Right atrium auricular region (tissue), 2 donors: ENCODE results near the gene MAP6D1. TPM values are rescaled to one million over a fixed set of nuclear protein-coding genes. Genes with fewer than 3 reads are reported as not detected.
"Not testable (repeated sequence)": the region's sequence is repeated elsewhere in the genome, so short reads cannot be mapped to it uniquely, and the experiment has no call there.

ENCODE experiments used
- DNase-seq: peaks from one replicate; pipeline ENCODE4 v3.0.0-alpha.2; 2019; ENCODE audit warnings: low spot score
- H3K27ac ChIP-seq, 2 donors: fragments of 200-600 bp; sonication (generic); 1 replicate in 1 of 2; 2 replicates in 1 of 2; pipeline ENCODE4 v1.5.1; 2016 to 2019
- H3K27me3 ChIP-seq, 2 donors: fragments of 200-600 bp; sonication (generic); one replicate each; pipeline versions ENCODE4 v1.5.1 to v1.6.0; 2017 to 2019
- H3K36me3 ChIP-seq: fragments of 200-600 bp; sonication (generic); one replicate; pipeline ENCODE4 v1.5.1; 2016
- H3K4me1 ChIP-seq, 2 donors: fragments of 200-600 bp; sonication (generic); one replicate each; pipeline versions ENCODE4 v1.5.1 to v1.6.0; 2017 to 2019
- H3K4me3 ChIP-seq, 2 donors: fragments of 200-600 bp; sonication (generic); 1 replicate in 1 of 2; 2 replicates in 1 of 2; pipeline ENCODE4 v1.5.1; 2017 to 2019; ENCODE audit warnings: mild to moderate bottlenecking in 1 of 2, moderate library complexity in 1 of 2
- H3K9me3 ChIP-seq, 2 donors: fragments of 200-600 bp; sonication (generic); one replicate each; pipeline ENCODE4 v1.5.1; 2019
- total RNA-seq, 2 donors: library from RNA; depleted of rRNA; stranded (reverse); fragments of >200 nt; gene quantifications; one replicate each; pipeline ENCODE4 v1.1.0, GENCODE V29; 2016
- TF ChIP-seq, protein P1 (sequence below), 2 donors: fragments of 200-600 bp; sonication (generic); IDR thresholded peaks; one replicate each; pipeline ENCODE4 v1.5.1; 2019; ENCODE audit warnings: antibody characterized with exemption in 2 of 2

Gene MAP6D1
- total RNA-seq, 2 donors from 2014 or later: 0.79 to 9.6 TPM

GRCh38 chr3:183782576-183783276 is 42.7 kb downstream of the MAP6D1 start:
- no peaks in the 10 kb centered on the region for H3K27me3 ChIP-seq
- no peak overlapping the region for H3K27ac ChIP-seq
- TF ChIP-seq, protein P1, sequence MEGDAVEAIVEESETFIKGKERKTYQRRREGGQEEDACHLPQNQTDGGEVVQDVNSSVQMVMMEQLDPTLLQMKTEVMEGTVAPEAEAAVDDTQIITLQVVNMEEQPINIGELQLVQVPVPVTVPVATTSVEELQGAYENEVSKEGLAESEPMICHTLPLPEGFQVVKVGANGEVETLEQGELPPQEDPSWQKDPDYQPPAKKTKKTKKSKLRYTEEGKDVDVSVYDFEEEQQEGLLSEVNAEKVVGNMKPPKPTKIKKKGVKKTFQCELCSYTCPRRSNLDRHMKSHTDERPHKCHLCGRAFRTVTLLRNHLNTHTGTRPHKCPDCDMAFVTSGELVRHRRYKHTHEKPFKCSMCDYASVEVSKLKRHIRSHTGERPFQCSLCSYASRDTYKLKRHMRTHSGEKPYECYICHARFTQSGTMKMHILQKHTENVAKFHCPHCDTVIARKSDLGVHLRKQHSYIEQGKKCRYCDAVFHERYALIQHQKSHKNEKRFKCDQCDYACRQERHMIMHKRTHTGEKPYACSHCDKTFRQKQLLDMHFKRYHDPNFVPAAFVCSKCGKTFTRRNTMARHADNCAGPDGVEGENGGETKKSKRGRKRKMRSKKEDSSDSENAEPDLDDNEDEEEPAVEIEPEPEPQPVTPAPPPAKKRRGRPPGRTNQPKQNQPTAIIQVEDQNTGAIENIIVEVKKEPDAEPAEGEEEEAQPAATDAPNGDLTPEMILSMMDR (IDR thresholded peaks at IDR 0.05): no peak
- H3K36me3 ChIP-seq: peaks cover 60% of the 10 kb centered on the region
- no peak overlapping the region for H3K4me3 ChIP-seq
- peaks cover 0 to 17% of the 10 kb centered on the region in 2 donors for H3K4me1 ChIP-seq
- DNase-seq: no peak
- H3K9me3 ChIP-seq: no peaks in the 10 kb centered on the region

- Histone ChIP-seq H3K9me3 (no peaks in the 10 kb centered on the region), H3K4me1 (peaks cover 0 to 17% of the 10 kb centered on the region in 2 donors), H3K27me3 (no peaks in the 10 kb centered on the region), H3K4me3 (no peak overlapping the region), H3K27ac (no peak overlapping the region), H3K36me3 (peaks cover 59% of the 10 kb centered on the region)
- TF ChIP-seq, protein P1 (IDR thresholded peaks at IDR 0.05): no peak
- no peak for DNase-seq
These were observed 44.1 kb downstream of the MAP6D1 start for GRCh38 chr3:183781246-183781645.

DNA sequence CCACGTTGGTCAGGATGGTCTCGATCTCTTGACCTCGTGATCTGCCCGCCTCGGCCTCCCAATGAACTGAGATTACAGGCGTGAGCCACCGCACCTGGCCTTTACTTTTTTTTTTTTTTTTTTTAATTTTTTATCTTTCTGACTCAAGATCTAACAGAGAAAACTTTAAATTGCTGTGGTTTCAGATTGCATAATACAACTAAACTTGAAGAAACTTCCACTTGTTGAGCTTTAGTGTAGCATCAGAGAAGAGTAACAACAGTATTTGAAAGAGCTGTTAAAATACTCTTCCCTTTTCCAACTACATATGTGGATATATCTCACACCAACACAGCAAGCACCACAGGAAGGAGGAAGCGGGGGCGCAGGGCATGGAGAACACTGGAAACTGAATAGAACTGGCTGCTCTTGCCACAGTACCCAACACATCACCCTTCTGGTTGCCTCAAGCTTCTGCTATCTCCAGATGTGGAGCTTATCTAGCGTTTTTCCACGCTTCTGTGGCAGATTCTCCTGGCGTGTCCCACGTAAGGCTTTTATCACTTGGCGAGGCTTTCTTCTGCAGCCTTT is 45.4 kb downstream of the MAP6D1 start:
- peaks cover 0 to 25% of the 10 kb centered on the region in 2 donors for H3K4me1 ChIP-seq
- TF ChIP-seq, protein P1 (IDR thresholded peaks at IDR 0.05): no peak
- no peaks in the 10 kb centered on the region for H3K9me3 ChIP-seq
- H3K36me3 ChIP-seq: peaks cover 62% of the 10 kb centered on the region
- H3K27me3 ChIP-seq: no peaks in the 10 kb centered on the region
- H3K27ac ChIP-seq: no peak overlapping the region
- no peak overlapping the region for H3K4me3 ChIP-seq
- no peak for DNase-seq

DNA sequence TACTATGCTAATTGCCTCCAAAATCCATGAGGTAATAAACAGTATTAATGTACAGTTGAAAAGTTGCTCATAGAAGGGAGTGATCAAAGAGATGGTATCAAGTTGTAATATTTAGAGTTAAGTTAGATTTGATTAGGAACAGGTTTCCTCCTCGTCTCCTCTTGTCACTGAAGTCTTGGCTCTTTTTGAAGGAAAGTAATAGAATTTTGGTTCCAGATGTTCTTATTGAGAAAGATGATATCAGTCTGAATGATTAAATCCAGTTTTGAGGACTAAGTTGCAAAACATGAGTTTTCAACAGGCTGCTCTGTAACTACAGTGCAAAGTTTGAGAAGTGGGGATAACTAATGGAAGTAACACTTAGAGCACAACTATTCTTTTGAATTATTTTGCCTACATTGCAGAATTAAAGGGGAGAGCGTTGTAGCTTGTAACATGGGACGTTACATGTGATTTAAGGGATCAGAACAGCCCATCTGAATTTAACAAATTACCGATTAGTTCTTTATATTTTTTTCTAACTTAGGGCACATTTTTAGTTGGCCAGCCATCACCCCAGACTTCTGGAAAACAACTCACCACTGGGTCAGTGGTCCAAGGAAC is 48.3 kb downstream of the MAP6D1 start:
- H3K4me1 ChIP-seq: peaks cover 0 to 8% of the 10 kb centered on the region in 2 donors
- H3K36me3 ChIP-seq: peaks cover 70% of the 10 kb centered on the region
- H3K9me3 ChIP-seq: no peaks in the 10 kb centered on the region
- TF ChIP-seq, protein P1 (IDR thresholded peaks at IDR 0.05): no peak
- DNase-seq: no peak
- H3K4me3 ChIP-seq: no peak overlapping the region
- no peak overlapping the region for H3K27ac ChIP-seq
- no peaks in the 10 kb centered on the region for H3K27me3 ChIP-seq

- not testable (repeated sequence) for DNase-seq, H3K27me3 ChIP-seq, H3K9me3 ChIP-seq, H3K4me1 ChIP-seq, H3K4me3 ChIP-seq, H3K27ac ChIP-seq
- peaks cover 67% of the 10 kb centered on the region for H3K36me3 ChIP-seq
These were observed 48.9 kb downstream of the MAP6D1 start for GRCh38 chr3:183776451-183776850.

- TF ChIP-seq, protein P1 (IDR thresholded peaks at IDR 0.05): no peak
- no peak overlapping the region for H3K27ac ChIP-seq
These were observed 49.6 kb downstream of the MAP6D1 start for GRCh38 chr3:183775781-183776180.

More at GRCh38 chr3:183775781-183776180, 49.6 kb downstream of the MAP6D1 start:
- no peak overlapping the region for H3K4me3 ChIP-seq
- no peaks in the 10 kb centered on the region for H3K27me3 ChIP-seq
- H3K4me1 ChIP-seq: peaks cover 0 to 8% of the 10 kb centered on the region in 2 donors
- peaks cover 60% of the 10 kb centered on the region for H3K36me3 ChIP-seq
- no peak for DNase-seq
- no peaks in the 10 kb centered on the region for H3K9me3 ChIP-seq
